HG03280 (cell line): ENCODE data around the gene JPH2.

ENCODE experiments used
- ATAC-seq: cut with Tn5 transposase; IDR thresholded peaks from one replicate; pipeline ENCODE4 v1.9.1; 2021; ENCODE audit warnings: mild to moderate bottlenecking, moderate library complexity; ENCODE audit not compliant: unreplicated experiment

JPH2 gene

GRCh38 chr20:44160133-44160532 is 26.9 kb downstream of the JPH2 start:
- no peak for ATAC-seq

DNA sequence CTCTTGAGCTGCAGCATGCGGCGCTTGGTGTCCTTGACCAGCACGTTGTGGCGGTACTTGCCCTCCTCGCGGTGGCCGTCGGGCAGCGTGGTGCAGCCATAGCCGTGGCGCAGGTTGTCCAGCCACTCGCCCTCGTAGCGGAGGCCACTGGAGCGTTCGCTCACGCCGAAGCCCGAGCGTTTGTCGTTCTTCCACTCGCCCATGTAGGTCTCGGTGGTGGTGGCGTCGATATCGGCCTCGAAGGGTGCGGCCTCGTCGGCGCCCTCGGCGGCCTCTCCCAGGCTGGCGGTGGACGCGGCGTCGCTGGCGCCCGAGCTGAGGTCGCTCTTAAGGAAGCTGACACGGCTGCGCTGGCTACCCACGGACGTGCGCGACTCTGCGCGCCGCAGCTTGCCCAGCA is 27.3 kb downstream of the JPH2 start:
- ATAC-seq: no peak

DNA sequence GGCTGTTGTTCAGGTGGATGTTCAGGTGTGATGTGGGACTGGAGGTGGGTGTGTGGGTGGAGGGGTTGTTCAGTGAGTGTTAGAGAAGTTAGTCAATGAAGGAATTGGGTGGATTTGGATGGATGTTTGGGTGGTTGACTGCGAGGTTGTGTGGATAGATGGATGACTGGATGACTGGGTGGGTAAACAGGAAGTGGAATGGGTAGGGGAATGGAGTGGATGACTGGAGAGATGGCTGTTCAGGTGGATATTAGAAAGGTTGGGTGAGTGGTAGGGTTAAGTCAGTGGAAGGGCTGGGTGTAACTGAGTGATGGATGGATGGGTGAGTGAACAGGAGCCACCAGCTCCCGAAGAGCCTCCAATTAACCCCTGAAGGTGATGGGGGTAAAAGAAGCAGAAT is 27.9 kb downstream of the JPH2 start:
- no peak for ATAC-seq

DNA sequence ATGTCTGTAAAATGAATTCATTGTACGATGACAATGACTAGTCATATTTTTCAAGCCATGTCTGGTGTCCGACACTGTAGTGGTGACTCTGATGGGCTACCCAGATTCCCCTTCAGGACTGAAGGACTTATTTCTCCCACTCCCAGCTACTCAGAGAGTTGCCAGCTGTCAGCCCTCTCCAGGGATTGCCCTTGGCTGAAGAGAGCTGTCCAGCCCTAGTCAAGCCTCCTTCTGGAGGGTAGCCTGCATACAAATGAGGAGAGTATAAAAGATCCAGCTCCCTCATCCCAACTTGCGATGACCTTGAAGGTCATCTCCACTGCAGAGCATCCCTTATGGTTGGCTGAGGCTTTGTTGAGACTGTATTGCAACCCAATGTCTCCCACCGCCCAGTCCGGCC is 29.9 kb downstream of the JPH2 start:
- no peak for ATAC-seq

DNA sequence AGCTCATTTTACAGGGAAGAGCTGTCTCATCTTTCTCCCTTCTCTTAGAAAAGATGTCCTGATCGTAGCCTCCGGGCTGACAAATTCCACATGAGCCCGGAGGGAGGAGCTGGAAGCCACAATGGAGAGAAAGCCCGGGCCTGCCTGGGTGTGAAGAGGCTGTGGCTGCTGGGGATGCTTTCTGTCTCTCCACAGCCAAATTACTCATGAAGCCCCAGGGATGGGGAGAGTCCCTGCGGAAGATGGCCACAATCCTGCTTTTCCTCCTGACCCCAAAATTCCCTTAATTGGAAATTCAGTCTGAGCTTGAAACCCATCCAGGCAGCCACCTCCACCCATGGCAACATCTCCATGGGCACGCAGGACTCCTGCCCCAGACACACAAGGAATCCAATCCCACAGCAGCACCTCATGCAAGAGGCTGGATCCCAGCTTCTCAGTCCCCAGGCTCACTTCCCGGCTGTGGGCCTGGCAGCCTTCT is 32.4 kb downstream of the JPH2 start:
- ATAC-seq: no peak

GRCh38 chr20:44153636-44154043 is 33.3 kb downstream of the JPH2 start:
- ATAC-seq: no peak

GRCh38 chr20:44151621-44152416 is 35.2 kb downstream of the JPH2 start:
- ATAC-seq: no peak

DNA sequence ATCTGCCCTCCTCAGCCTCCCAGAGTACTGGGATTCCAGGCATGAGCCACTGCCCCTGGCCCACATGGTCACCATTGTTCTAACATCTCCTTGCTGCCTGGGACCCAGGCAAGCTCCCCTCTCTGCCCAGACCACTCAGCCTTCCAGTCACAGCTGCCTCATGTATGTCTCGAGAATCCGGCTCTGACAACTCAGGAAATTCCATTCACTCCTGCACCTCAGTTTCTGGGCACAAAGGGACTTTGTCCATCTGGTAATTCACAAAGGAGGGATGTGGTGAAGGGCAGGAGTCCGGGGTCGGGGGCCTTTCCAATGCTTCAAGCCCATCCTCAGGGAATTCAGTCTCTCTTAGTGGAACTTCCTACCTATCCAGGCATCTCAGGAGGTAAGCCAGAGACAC is 40.7 kb downstream of the JPH2 start:
- ATAC-seq: no peak

GRCh38 chr20:44145131-44145775 is 41.7 kb downstream of the JPH2 start:
- ATAC-seq: no peak

- no peak for ATAC-seq
Observed at GRCh38 chr20:44143936-44144335, 43.1 kb downstream of the JPH2 start.

DNA sequence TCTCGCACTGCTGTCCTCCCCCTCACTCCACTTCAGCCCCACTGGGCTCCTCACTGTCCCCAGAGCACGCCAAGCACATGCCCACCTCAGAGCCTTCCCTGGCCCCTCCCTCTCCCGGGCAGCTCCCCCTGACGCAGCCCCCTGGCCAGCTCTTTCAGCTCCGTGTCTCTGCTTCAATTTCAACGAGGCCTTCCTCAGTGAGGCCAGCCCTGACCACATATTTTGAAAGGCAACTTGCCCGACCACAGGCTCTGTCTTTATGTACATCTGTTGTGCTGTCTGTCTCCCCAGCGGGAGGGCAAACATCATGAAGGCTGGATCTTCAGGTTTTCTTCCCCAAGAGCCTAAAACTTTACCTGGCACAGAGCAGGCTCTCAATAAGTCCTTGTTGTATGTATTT is 44.6 kb downstream of the JPH2 start:
- ATAC-seq: no peak

DNA sequence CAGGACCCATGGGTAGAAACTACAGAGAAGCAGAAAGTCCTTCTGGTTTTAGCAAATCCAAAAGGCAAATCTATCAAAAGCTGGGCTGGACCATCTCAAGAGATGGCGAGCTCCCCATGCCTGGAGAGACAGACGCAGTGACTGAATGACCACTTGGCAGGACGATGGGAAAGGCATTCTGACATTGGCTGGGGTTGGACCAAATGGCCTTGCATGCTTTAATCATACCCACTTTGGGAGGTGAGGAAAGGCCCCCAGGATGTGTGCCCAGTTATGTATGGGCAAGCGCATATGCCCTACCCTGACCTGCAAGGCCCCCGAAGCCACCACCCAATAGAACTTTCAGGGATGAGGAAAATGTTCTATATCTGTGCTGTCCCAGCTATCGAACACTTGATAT is 45.1 kb downstream of the JPH2 start:
- ATAC-seq: no peak

DNA sequence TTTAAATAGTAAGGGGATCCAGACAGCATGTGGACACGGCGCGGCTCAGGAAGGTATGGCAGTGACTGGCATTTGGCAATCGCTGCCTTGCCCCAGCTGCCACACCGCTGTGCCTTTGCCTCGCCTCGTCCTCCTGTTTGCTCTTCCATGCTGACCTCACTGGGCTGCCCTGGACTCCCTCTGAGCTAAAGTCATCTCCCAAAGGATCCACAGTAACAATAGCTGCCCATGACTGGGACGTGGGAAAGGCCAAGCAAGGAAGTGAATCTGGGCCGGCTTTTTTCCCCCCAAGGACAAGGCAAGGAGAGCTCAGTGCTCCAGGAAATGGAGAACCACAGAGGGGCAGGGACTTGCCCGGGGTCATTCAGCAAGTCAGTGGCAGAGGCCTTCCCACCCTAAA is 48.1 kb downstream of the JPH2 start:
- no peak for ATAC-seq

DNA sequence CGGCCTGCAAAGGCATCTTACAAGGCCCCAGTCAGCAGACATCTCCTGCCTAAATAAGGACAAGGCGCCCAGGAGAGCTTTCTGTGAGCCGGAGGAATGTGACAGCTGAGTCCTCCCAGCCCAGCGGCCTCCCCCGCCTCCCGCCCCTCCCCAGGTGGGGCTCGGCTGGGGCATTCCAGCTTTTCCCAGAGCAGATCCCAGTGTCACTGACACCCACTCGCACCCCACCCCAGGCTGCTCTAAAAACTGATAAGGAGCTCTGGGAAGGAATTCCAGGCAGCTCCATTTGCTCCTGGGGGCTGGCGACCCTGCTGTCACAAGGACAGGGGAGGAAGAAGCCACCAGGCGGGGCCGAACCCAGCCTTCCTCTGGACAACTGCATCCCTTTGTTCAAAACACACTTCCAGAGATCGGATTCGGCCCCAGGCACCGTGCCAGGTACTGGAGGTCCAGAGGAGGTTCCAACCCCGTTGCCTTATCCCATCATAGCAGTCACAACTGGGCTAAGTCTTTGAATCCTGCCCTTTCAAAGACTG is 49.7 kb downstream of the JPH2 start:
- ATAC-seq: no peak

DNA sequence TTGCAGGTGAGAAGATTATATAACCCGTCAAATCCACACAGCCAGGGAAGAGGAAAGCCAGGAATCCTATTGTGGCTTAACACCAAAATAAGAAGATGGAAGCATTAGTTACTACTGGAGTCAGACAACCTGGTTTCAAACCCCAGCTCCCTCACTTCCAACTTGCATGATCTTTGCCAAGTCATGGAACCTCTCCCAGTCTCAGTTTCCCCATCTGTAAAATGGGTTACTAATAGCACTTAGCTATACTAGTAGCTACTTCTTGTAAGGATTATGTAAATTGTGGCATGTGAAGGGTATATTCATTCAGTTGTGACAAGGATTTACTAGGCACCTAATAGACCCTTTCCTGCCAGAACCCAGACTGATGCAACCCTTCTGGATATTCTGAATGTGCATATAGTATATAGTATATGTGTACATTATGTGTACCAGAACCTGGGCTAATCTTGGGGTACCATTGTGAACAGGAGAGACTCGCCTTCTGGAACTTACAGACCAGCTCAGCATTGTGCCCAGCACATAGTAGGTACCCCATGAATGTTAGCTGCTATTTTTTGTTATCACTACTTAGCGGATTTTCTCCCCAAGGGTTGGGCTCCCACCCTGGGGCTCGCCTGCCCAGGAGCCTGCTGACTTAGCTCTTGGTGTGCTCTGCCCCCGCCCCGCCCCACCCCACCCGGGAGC is 50.3 kb downstream of the JPH2 start:
- ATAC-seq: no peak

DNA sequence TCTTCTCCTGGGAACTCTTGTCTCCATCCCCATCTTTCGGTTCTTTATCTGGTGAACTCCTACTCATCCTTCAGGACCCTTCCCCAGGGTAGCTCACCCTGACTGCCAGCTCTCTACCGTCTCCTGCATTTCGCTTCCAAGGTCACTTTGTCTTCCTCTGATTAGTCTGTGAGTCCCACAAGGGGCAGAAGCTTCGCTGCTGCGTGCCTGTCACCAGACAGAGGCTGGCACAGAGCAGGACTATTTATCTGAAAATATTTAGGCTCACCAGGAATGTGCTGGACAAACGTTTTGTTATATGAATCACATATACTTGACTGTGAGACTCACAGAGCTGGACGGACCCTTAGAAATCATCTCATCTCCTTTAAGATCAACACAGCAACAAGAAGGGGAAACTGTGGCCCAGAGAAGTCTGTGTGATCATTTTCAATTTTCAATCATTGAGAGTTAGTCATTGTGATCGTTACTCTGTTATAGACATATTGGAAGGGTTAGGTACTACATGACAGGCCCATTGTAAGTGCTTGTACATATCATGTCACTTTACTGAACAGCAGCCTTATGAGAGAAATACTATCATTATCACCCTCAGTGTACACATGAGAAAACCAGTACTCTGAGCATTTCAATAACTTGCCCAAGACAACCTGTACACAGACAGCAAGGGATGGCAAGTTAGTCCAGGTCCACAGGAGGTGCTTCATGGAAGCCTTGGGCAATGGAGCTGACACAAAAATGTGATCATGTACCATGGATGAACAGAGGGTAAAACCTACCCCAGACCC is 51.4 kb downstream of the JPH2 start:
- ATAC-seq: no peak

GRCh38 chr20:44135012-44135412 is 52.0 kb downstream of the JPH2 start:
- no peak for ATAC-seq

DNA sequence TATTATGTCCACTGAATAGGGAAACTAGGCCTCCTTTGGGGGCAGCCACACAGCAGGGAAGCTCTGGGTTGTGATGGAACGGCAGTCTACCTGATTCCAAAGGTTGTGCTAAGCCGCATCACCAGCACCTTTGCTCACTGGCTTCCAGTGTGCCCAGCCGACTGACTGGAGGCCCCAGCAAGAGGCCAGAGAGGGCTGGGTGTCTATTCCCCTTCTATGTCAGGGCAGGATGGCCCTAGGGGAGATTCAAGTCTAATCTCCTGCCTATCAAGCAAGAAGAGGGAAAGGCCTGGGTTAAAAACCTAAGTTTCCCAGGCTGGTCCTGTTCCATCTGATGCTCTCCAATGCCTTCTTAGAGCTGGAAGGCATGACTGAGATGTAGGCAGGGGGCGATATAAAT is 53.6 kb downstream of the JPH2 start:
- ATAC-seq: no peak

DNA sequence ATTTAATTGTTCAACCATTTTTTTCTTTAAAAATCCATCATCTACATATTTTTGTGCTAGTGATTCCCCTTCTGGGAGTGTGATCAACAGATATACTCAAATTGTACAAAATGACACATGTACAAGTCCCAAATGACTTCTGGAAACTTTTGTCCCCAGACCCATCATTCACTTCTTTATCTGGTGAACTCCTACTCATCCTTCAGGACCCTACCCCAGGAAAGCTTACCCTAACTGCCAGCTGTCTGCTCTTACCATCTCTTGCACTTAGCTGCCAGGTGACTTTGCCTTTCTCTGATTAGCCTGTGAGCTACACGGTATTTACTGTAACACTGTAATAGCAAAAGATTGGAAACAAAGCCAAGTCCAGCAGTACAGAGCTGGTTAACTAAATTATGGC is 55.3 kb downstream of the JPH2 start:
- no peak for ATAC-seq

GRCh38 chr20:44129911-44130718 is 56.9 kb downstream of the JPH2 start:
- ATAC-seq: no peak
